ENCODE results near the gene PPTC7.

- TF ChIP-seq CTCF (IDR thresholded peaks at IDR 0.05; ENCODE audit: borderline replicate concordance, extremely low read depth, low read length, poor library complexity, severe bottlenecking): peak; percentile 8
- no peak for TF ChIP-seq EZH2 (IDR thresholded peaks at IDR 0.05; ENCODE audit: borderline replicate concordance, low read depth, low read length, severe bottlenecking)
Observed at GRCh38 chr12:110582276-110583136, 612 bp downstream of the PPTC7 start.
